Measurements from ENCODE around the gene RAF1. TPM values are rescaled to one million over a fixed set of nuclear protein-coding genes. Genes with fewer than 3 reads are reported as not detected.
"Not testable (repeated sequence)": the region's sequence is repeated elsewhere in the genome, so short reads cannot be mapped to it uniquely, and the experiment has no call there.

The RAF1 gene
- total and polyA plus RNA-seq, 8 donors = 36.7 to 156 (median 76.9) TPM

DNA sequence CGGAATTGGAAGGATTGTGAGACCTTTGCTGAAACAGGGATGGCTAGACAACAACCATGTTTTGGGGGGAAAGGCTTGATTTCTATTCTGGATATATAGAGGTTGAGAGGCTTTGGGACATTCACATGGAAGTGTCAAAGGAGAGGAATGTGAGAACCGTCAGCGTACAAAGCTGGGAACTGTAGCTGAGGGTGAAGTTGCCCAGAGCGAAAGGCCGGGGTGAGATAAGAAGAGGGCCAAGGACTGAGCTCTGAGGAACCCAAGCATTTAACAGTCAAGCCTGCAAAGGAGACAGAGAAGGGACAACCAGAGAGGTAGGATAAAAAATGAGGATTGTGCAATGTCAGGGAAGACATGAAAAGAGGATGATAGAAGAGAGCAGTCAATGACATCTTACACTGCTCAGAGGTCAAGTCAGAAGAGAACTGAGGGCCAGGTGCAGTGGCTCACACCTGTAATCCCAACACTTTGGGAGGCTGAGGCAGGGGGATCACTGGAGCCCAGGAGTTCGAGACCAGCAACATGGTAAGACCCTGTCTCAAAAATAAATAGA is 41.5 kb upstream of the RAF1 start:
- intact Hi-C loops (cut with DNase I; ENCODE audit: low total_unique reads) = no loop called here
- H3K9me3 ChIP-seq = no peaks in the 10 kb centered on the region
- WGBS, 5 donors = 86 to 93% (median 86%) methylated on average over 5 to 6 of the region's 6 CpGs
- no peaks in the 10 kb centered on the region for H3K27me3 ChIP-seq
- H3K4me1 ChIP-seq = no peaks in the 10 kb centered on the region
- TF ChIP-seq CTCF (IDR thresholded peaks at IDR 0.05) (no peak), EP300 (IDR thresholded peaks at IDR 0.05) (no peak), POLR2A (IDR thresholded peaks at IDR 0.05) (no peak)
- DNase-seq = no peak
- no peaks in the 10 kb centered on the region for H3K36me3 ChIP-seq
- H3K4me3 ChIP-seq = no peak overlapping the region
- no peak overlapping the region for H3K27ac ChIP-seq

- WGBS, 5 donors = 70 to 91% (median 90%) methylated on average over 3 of the region's 3 CpGs
- Histone ChIP-seq H3K9me3 (no peaks in the 10 kb centered on the region), H3K4me3 (no peak overlapping the region), H3K4me1 (no peaks in the 10 kb centered on the region), H3K36me3 (no peaks in the 10 kb centered on the region), H3K27ac (no peak overlapping the region), H3K27me3 (no peaks in the 10 kb centered on the region)
- intact Hi-C loops (cut with DNase I; ENCODE audit: low total_unique reads) = no loop called here
- no peak for DNase-seq
- TF ChIP-seq POLR2A (IDR thresholded peaks at IDR 0.05) (no peak), EP300 (IDR thresholded peaks at IDR 0.05) (no peak), POLR2AphosphoS5 (IDR thresholded peaks at IDR 0.05) (no peak)
Observed at GRCh38 chr3:12702501-12702900, 38.6 kb upstream of the RAF1 start.

DNA sequence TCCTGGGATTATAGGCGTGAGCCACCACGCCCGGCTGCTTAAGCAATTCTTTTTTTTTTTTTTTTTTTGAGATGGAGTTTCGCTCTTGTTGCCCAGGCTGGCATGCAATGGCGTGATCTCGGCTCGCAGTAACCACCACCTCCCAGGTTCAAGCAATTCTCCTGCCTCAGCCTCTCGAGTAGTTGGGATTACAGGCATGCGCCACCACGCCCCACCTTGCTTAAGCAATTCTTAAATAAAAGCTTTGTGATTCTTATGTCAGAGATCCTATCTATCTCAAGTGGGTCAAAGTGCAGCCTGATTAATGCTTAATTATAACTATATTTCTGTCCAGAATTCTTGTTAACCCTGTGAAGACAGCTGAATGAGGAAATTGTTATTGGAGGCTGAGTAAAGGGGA is 37.7 kb upstream of the RAF1 start:
- H3K4me3 ChIP-seq; intact Hi-C loops (cut with DNase I; ENCODE audit: low total_unique reads); H3K4me1 ChIP-seq; H3K9me3 ChIP-seq; H3K36me3 ChIP-seq; H3K27ac ChIP-seq; H3K27me3 ChIP-seq: not testable (repeated sequence)
- WGBS, 5 donors = 45 to 68% (median 54%) methylated on average over 10 of the region's 10 CpGs
- DNase-seq = peak; percentile 28 to 32

DNA sequence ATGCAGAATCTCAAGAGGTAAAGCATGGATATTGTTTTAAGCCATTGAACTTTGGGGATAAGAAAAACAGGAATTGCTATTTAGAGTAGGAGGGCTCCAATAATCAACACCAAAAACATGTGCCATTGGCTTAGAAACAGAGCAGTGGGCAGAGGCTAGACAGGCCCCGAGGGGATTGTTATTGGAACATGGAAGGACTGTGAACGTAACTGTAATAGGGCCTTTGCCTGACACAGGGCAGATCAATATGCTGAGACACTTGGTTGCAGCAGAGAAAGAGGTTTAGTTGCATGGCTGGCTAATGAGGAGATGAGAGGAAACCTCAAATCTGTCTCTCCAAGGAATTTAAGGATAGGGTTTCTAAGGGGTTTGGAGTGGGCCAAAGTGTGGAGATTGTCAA is 36.9 kb upstream of the RAF1 start:
- TF ChIP-seq CTCF (IDR thresholded peaks at IDR 0.05) (no peak), POLR2AphosphoS5 (IDR thresholded peaks at IDR 0.05) (no peak), EP300 (IDR thresholded peaks at IDR 0.05) (no peak), POLR2A (IDR thresholded peaks at IDR 0.05) (no peak)
- no peaks in the 10 kb centered on the region for H3K27me3 ChIP-seq
- H3K27ac ChIP-seq = no peak overlapping the region
- WGBS, 5 donors = 81 to 100% (median 92%) methylated on average over 2 of the region's 2 CpGs
- no peak for DNase-seq
- no peaks in the 10 kb centered on the region for H3K4me1 ChIP-seq
- intact Hi-C loops (cut with DNase I; ENCODE audit: low total_unique reads) = no loop called here
- H3K36me3 ChIP-seq = no peaks in the 10 kb centered on the region
- no peak overlapping the region for H3K4me3 ChIP-seq
- no peaks in the 10 kb centered on the region for H3K9me3 ChIP-seq

DNA sequence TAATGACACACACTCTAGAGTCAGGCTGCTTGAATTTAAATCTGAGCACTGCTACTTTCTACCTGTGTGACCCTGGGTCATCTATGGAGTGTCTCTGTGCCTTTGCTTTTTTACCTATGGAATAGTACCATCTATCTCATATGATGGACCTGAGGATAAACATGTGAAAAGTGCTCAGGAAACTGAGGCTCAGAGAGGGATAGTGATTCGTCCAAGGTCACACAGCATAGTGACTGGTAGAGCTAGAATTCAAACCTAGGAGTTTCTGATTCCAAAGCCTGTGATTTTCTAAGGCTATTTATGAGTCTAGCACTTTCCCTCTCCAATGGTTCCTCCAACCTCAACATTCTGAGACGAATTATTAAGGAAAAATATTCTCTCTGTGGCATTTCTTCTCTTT is 32.0 kb upstream of the RAF1 start:
- Histone ChIP-seq H3K27ac (no peak overlapping the region), H3K4me1 (peaks cover 0 to 7% (median 0%) of the 10 kb centered on the region in 4 donors), H3K9me3 (no peaks in the 10 kb centered on the region), H3K36me3 (no peaks in the 10 kb centered on the region), H3K27me3 (no peaks in the 10 kb centered on the region), H3K4me3 (no peak overlapping the region)
- DNase-seq = no peak
- 76 to 91% (median 82%) methylated on average over 2 of the region's 2 CpGs for WGBS, 5 donors
- TF ChIP-seq POLR2AphosphoS5 (IDR thresholded peaks at IDR 0.05) (no peak), EP300 (IDR thresholded peaks at IDR 0.05) (no peak), POLR2A (IDR thresholded peaks at IDR 0.05) (no peak), CTCF (IDR thresholded peaks at IDR 0.05) (no peak)
- intact Hi-C loops (cut with DNase I; ENCODE audit: low total_unique reads) = no loop called here

All from stomach (tissue), 9 donors.